HCT116 (cell line): ENCODE data around the gene MOV10L1. TPM values are rescaled to one million over a fixed set of nuclear protein-coding genes. Genes with fewer than 3 reads are reported as not detected.
A peak's percentile ranks its signal among the peaks of the same experiment; 100 is the strongest.

Source experiments
- ATAC-seq: fragments of 200-7000 bp; cut with Tn5 transposase; 2 replicates; pipeline ENCODE4 v1.9.1; 2020; ENCODE audit warnings: mild to moderate bottlenecking, moderate library complexity
- BruUV-seq: library from RNA; stranded (reverse); fragments of 400-500 nt; replicated peaks from 2 replicates; lab custom pipeline; 2021; lab: Mats Ljungman, UMichigan
- CTCF ChIA-PET: fragments of 300-600 bp; sonication (Branson Sonifier 250); formaldehyde crosslinking; loops from one replicate; lab custom pipeline; 2021; ENCODE audit warnings: antibody characterized with exemption; lab: Charles Lee
- POLR2A ChIA-PET: fragments of 300-600, 350-600 bp; sonication (Branson Sonifier 250); formaldehyde crosslinking; loops from one replicate; lab custom pipeline; 2021; ENCODE audit warnings: antibody characterized with exemption; lab: Charles Lee
- RAD21 ChIA-PET, 2 experiments: fragments of 300-600 bp; sonication (Branson Sonifier 250); formaldehyde crosslinking; loops; one replicate each; lab custom pipeline; 2023; ENCODE audit warnings: low total read pairs in 2 of 2; ENCODE audit not compliant: uncharacterized antibody in 2 of 2, unreplicated experiment in 2 of 2, low non-redundant PET in 1 of 2; lab: Charles Lee
- DNase-seq: peaks from one replicate; pipeline ENCODE4 v3.0.0-alpha.2; 2010; ENCODE audit warnings: low read depth, low spot score
- H2AFZ ChIP-seq: fragments of 200-600 bp; shearing (Covaris generic), sonication (generic); 2 replicates; pipeline ENCODE4 v1.6.1; 2017; ENCODE audit warnings: low read depth, mixed run types, mixed read lengths, antibody characterized with exemption, low read length; ENCODE audit not compliant: poor library complexity, severe bottlenecking
- H3K27ac ChIP-seq: 2 replicates; pipeline ENCODE4 v1.5.1; 2012; ENCODE audit warnings: low read depth, low read length
- H3K27me3 ChIP-seq: fragments of 200-600 bp; sonication (generic); 2 replicates; pipeline ENCODE4 v1.6.1; 2016; ENCODE audit warnings: mixed run types, low read length, mixed read lengths; ENCODE audit not compliant: insufficient read depth
- H3K36me3 ChIP-seq, 2 experiments: fragments of 200-500 bp in 1 of 2; fragments of 200-600 bp in 1 of 2; sonication (Bioruptor generic) in 1 of 2; sonication (generic) in 1 of 2; 2 replicates each; pipeline versions ENCODE4 v1.5.1 to v1.6.1; 2014 to 2016; ENCODE audit warnings: low read length in 2 of 2, inconsistent platforms in 1 of 2, mixed read lengths in 1 of 2, mixed run types in 1 of 2; ENCODE audit not compliant: insufficient read depth in 2 of 2, control insufficient read depth in 1 of 2
- H3K4me1 ChIP-seq, 2 experiments: fragments of 200-600 bp in 1 of 2; sonication (generic) in 1 of 2; 2 replicates each; pipeline versions ENCODE4 v1.5.1 to v1.6.1; 2012 to 2017; ENCODE audit warnings: low read length in 2 of 2, inconsistent platforms in 1 of 2, mild to moderate bottlenecking in 1 of 2, mixed read lengths in 1 of 2, mixed run types in 1 of 2, moderate library complexity in 1 of 2; ENCODE audit not compliant: insufficient read depth in 2 of 2, control insufficient read depth in 1 of 2
- H3K4me2 ChIP-seq: fragments of 200-600 bp; sonication (generic); 2 replicates; pipeline ENCODE4 v1.6.1; 2017; ENCODE audit warnings: mixed run types, low read length, mixed read lengths
- H3K4me3 ChIP-seq, 2 experiments: fragments of 200-600 bp in 1 of 2; sonication (generic) in 1 of 2; replicated peaks in 1 of 2; 2 replicates each; pipeline ENCODE4 v1.5.1; 2011 to 2016; ENCODE audit warnings: low read length in 2 of 2, control low read depth in 1 of 2, low read depth in 1 of 2, mild to moderate bottlenecking in 1 of 2, mixed read lengths in 1 of 2, mixed run types in 1 of 2
- H3K79me2 ChIP-seq: fragments of 200-600 bp; sonication (generic); 2 replicates; pipeline ENCODE4 v1.6.1; 2017; ENCODE audit warnings: mild to moderate bottlenecking, mixed run types, low read length, moderate library complexity, mixed read lengths; ENCODE audit not compliant: insufficient read depth
- H3K9ac ChIP-seq: fragments of 200-600 bp; sonication (generic); 2 replicates; pipeline ENCODE4 v1.6.1; 2016; ENCODE audit warnings: low read length, mixed read lengths
- H3K9me2 ChIP-seq: fragments of 200-600 bp; sonication (generic), shearing (Covaris generic); 2 replicates; pipeline ENCODE4 v1.6.1; 2017; ENCODE audit warnings: mixed run types, mild to moderate bottlenecking, moderate library complexity; ENCODE audit not compliant: insufficient read depth
- H3K9me3 ChIP-seq, 2 experiments: fragments of 200-500 bp in 1 of 2; fragments of 200-600 bp in 1 of 2; sonication (Bioruptor generic) in 1 of 2; sonication (generic) in 1 of 2; 2 replicates each; pipeline ENCODE4 v1.6.1; 2014 to 2017; ENCODE audit warnings: low read length in 2 of 2, mixed read lengths in 2 of 2, inconsistent platforms in 1 of 2, low read depth in 1 of 2, mild to moderate bottlenecking in 1 of 2, mixed run types in 1 of 2, moderate library complexity in 1 of 2; ENCODE audit not compliant: control insufficient read depth in 1 of 2, insufficient read depth in 1 of 2
- H4K20me1 ChIP-seq: fragments of 200-600 bp; sonication (generic), shearing (Covaris generic); 2 replicates; pipeline ENCODE4 v1.6.1; 2017; ENCODE audit warnings: mixed run types, mild to moderate bottlenecking, moderate library complexity; ENCODE audit not compliant: insufficient read depth
- JUND ChIP-seq: IDR thresholded peaks from 2 replicates; pipeline ENCODE4 v1.6.1; 2012
- POLR2AphosphoS5 ChIP-seq: IDR thresholded peaks from 2 replicates; pipeline ENCODE4 v1.6.1; 2011; ENCODE audit warnings: mild to moderate bottlenecking, low read depth, low read length, moderate library complexity
- SP1 ChIP-seq: IDR thresholded peaks from 2 replicates; pipeline ENCODE4 v1.6.1; 2012; ENCODE audit warnings: low read depth
- ZBTB33 ChIP-seq: IDR thresholded peaks from 2 replicates; pipeline ENCODE4 v1.6.1; 2011; ENCODE audit warnings: mild to moderate bottlenecking, low read length, moderate library complexity; ENCODE audit not compliant: insufficient replicate concordance; ENCODE audit errors: extremely low read depth
- ZNF274 ChIP-seq: fragments of 200-500 bp; sonication (Bioruptor generic); IDR thresholded peaks from 2 replicates; pipeline ENCODE4 v1.6.1; 2014; ENCODE audit warnings: mild to moderate bottlenecking, low read depth, low read length, inconsistent platforms
- intact Hi-C: fragments of 100-400 bp; cut with micrococcal nuclease; formaldehyde crosslinking; loops from 2 replicates; pipeline ENCODE4 v1.10.0; 2022
- total RNA-seq: library from RNA; stranded (reverse); gene quantifications from one replicate; pipeline ENCODE4 v1.2.1, GENCODE V29; 2021; ENCODE audit not compliant: unreplicated experiment
- TF ChIP-seq, protein P1 (sequence below): IDR thresholded peaks from 2 replicates; pipeline ENCODE4 v1.6.1; 2012; ENCODE audit warnings: low read depth

MOV10L1 gene
- total RNA-seq, 1 experiment from 2014 or later, result not detected

- Histone ChIP-seq H3K9ac (no peak overlapping the region), H3K79me2 (peaks cover 34% of the 10 kb centered on the region), H2AFZ (no peak overlapping the region), H3K36me3 (peaks cover 2 to 20% of the 10 kb centered on the region in 2 experiments; a peak in 3 of 4 replicates), H3K9me3 (no peaks in the 10 kb centered on the region), H3K27ac (no peak overlapping the region), H4K20me1 (peaks cover under 1% of the 10 kb centered on the region; the same call in 1 of the 2 replicates), H3K9me2 (no peaks in the 10 kb centered on the region), H3K4me3 (no peak overlapping the region), H3K4me1 (peaks cover 5 to 9% of the 10 kb centered on the region in 2 experiments; a peak in 3 of 4 replicates), H3K4me2 (no peak overlapping the region), H3K27me3 (no peaks in the 10 kb centered on the region)
- intact Hi-C loops, result no loop called here
- DNase-seq (no peak), ATAC-seq (no peak)
- BruUV-seq, result no TSS peak
- TF ChIP-seq, protein P1, sequence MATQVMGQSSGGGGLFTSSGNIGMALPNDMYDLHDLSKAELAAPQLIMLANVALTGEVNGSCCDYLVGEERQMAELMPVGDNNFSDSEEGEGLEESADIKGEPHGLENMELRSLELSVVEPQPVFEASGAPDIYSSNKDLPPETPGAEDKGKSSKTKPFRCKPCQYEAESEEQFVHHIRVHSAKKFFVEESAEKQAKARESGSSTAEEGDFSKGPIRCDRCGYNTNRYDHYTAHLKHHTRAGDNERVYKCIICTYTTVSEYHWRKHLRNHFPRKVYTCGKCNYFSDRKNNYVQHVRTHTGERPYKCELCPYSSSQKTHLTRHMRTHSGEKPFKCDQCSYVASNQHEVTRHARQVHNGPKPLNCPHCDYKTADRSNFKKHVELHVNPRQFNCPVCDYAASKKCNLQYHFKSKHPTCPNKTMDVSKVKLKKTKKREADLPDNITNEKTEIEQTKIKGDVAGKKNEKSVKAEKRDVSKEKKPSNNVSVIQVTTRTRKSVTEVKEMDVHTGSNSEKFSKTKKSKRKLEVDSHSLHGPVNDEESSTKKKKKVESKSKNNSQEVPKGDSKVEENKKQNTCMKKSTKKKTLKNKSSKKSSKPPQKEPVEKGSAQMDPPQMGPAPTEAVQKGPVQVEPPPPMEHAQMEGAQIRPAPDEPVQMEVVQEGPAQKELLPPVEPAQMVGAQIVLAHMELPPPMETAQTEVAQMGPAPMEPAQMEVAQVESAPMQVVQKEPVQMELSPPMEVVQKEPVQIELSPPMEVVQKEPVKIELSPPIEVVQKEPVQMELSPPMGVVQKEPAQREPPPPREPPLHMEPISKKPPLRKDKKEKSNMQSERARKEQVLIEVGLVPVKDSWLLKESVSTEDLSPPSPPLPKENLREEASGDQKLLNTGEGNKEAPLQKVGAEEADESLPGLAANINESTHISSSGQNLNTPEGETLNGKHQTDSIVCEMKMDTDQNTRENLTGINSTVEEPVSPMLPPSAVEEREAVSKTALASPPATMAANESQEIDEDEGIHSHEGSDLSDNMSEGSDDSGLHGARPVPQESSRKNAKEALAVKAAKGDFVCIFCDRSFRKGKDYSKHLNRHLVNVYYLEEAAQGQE, result no peak
- TF ChIP-seq POLR2AphosphoS5, result 0 out of 2 replicates have a peak, but pooled peaks have one; percentile 6
- no peak for TF ChIP-seq ZNF274
- TF ChIP-seq SP1, result no peak
- no peak for TF ChIP-seq ZBTB33
- no peak for TF ChIP-seq JUND
- RAD21 ChIA-PET, result interaction anchor here in 1 of 2 experiments (0.7 kb wide), 1 partner anchor 36 kb away, joined by 3 read pairs; no protein-coding TSS in a partner anchor
- POLR2A ChIA-PET, result no interaction called here
- CTCF ChIA-PET, result no interaction called here
These were observed 106.5 kb downstream of the MOV10L1 start for GRCh38 chr22:50196256-50196655.
